ENCODE measurements around the gene SCYGR4. TPM values are rescaled to one million over a fixed set of nuclear protein-coding genes. Genes with fewer than 3 reads are reported as not detected.

The SCYGR4 gene
- polyA plus RNA-seq: 0.03 TPM
- long read RNA-seq, donor 1: 0 reads
- long read RNA-seq, donor 2: 0 reads
- long read RNA-seq, donor 3: 0 reads
- long read RNA-seq, donor 4: 0 reads
- long read RNA-seq, donor 5: 0 reads
- long read RNA-seq, donor 6: 0 reads
- long read RNA-seq, donor 7: 0 reads
- long read RNA-seq, donor 8: 0 reads
- long read RNA-seq, donor 9: 0 reads
- long read RNA-seq, donor 10: 0 reads
- long read RNA-seq, donor 11: 0 reads

- no peak within 1 kb of the TSS for H3K27ac ChIP-seq (ENCODE audit: low read length)
- no peak for DNase-seq
- WGBS (ENCODE audit: insufficient coverage, low lambda C conversion rate): 96% methylated on average over 4 of the region's 20 CpGs
- no peak within 1 kb of the TSS for H3K4me3 ChIP-seq (ENCODE audit: low read length)
- no peaks in the 10 kb centered on the region for H3K27me3 ChIP-seq (ENCODE audit: control insufficient read depth, insufficient read depth, low read length)
- H3K36me3 ChIP-seq (ENCODE audit: control insufficient read depth, insufficient read depth, low read length): no peaks in the 10 kb centered on the region
- no peaks in the 10 kb centered on the region for H3K4me1 ChIP-seq (ENCODE audit: control insufficient read depth, insufficient read depth, low read length)
- H3K9me3 ChIP-seq (ENCODE audit: control insufficient read depth, low read depth, low read length): peaks cover under 1% of the 10 kb centered on the region
Observed at GRCh38 chr2:227617316-227618230, at the start of gene SCYGR4. TSS of gene SCYGR4 (plus strand) at chr2:227617498. CDS start at chr2:227617498, 0 bp downstream.

GRCh38 chr2:227568852-227569169 is 48.5 kb upstream of the SCYGR4 start:
- H3K4me3 ChIP-seq (ENCODE audit: low read length): no peak overlapping the region
- no peaks in the 10 kb centered on the region for H3K9me3 ChIP-seq (ENCODE audit: control insufficient read depth, low read depth, low read length)
- WGBS (ENCODE audit: insufficient coverage, low lambda C conversion rate): no CpG with 5 or more reads among the region's 2 CpGs
- no peaks in the 10 kb centered on the region for H3K27me3 ChIP-seq (ENCODE audit: control insufficient read depth, insufficient read depth, low read length)
- H3K4me1 ChIP-seq (ENCODE audit: control insufficient read depth, insufficient read depth, low read length): no peaks in the 10 kb centered on the region
- no peak overlapping the region for H3K27ac ChIP-seq (ENCODE audit: low read length)
- no peak for DNase-seq
- peaks cover 2% of the 10 kb centered on the region for H3K36me3 ChIP-seq (ENCODE audit: control insufficient read depth, insufficient read depth, low read length)

GRCh38 chr2:227570615-227571014 is 46.7 kb upstream of the SCYGR4 start:
- DNase-seq: no peak
- Histone ChIP-seq H3K27me3 (ENCODE audit: control insufficient read depth, insufficient read depth, low read length) (no peaks in the 10 kb centered on the region), H3K9me3 (ENCODE audit: control insufficient read depth, low read depth, low read length) (no peaks in the 10 kb centered on the region), H3K4me1 (ENCODE audit: control insufficient read depth, insufficient read depth, low read length) (no peaks in the 10 kb centered on the region), H3K36me3 (ENCODE audit: control insufficient read depth, insufficient read depth, low read length) (peaks cover 2% of the 10 kb centered on the region), H3K27ac (ENCODE audit: low read length) (no peak overlapping the region), H3K4me3 (ENCODE audit: low read length) (no peak overlapping the region)
- WGBS (ENCODE audit: insufficient coverage, low lambda C conversion rate): 43% methylated on average over 1 of the region's 1 CpG

- Histone ChIP-seq H3K9me3 (ENCODE audit: control insufficient read depth, low read depth, low read length) (no peaks in the 10 kb centered on the region), H3K27ac (ENCODE audit: low read length) (no peak overlapping the region), H3K36me3 (ENCODE audit: control insufficient read depth, insufficient read depth, low read length) (no peaks in the 10 kb centered on the region), H3K4me3 (ENCODE audit: low read length) (no peak overlapping the region), H3K27me3 (ENCODE audit: control insufficient read depth, insufficient read depth, low read length) (no peaks in the 10 kb centered on the region), H3K4me1 (ENCODE audit: control insufficient read depth, insufficient read depth, low read length) (no peaks in the 10 kb centered on the region)
- DNase-seq: no peak
Observed at GRCh38 chr2:227576110-227576509, 41.2 kb upstream of the SCYGR4 start.

- Histone ChIP-seq H3K36me3 (ENCODE audit: control insufficient read depth, insufficient read depth, low read length) (no peaks in the 10 kb centered on the region), H3K27me3 (ENCODE audit: control insufficient read depth, insufficient read depth, low read length) (no peaks in the 10 kb centered on the region), H3K9me3 (ENCODE audit: control insufficient read depth, low read depth, low read length) (no peaks in the 10 kb centered on the region), H3K27ac (ENCODE audit: low read length) (no peak overlapping the region), H3K4me1 (ENCODE audit: control insufficient read depth, insufficient read depth, low read length) (no peaks in the 10 kb centered on the region), H3K4me3 (ENCODE audit: low read length) (no peak overlapping the region)
- DNase-seq: no peak
- WGBS (ENCODE audit: insufficient coverage, low lambda C conversion rate): 56% methylated on average over 1 of the region's 2 CpGs
Observed at GRCh38 chr2:227576812-227577211, 40.5 kb upstream of the SCYGR4 start.

GRCh38 chr2:227577555-227577954 is 39.7 kb upstream of the SCYGR4 start:
- DNase-seq: no peak
- Histone ChIP-seq H3K27me3 (ENCODE audit: control insufficient read depth, insufficient read depth, low read length) (no peaks in the 10 kb centered on the region), H3K9me3 (ENCODE audit: control insufficient read depth, low read depth, low read length) (peaks cover 4% of the 10 kb centered on the region), H3K4me3 (ENCODE audit: low read length) (no peak overlapping the region), H3K36me3 (ENCODE audit: control insufficient read depth, insufficient read depth, low read length) (no peaks in the 10 kb centered on the region), H3K4me1 (ENCODE audit: control insufficient read depth, insufficient read depth, low read length) (no peaks in the 10 kb centered on the region), H3K27ac (ENCODE audit: low read length) (no peak overlapping the region)
- WGBS (ENCODE audit: insufficient coverage, low lambda C conversion rate): 17% methylated on average over 1 of the region's 2 CpGs

- Histone ChIP-seq H3K36me3 (ENCODE audit: control insufficient read depth, insufficient read depth, low read length) (no peaks in the 10 kb centered on the region), H3K9me3 (ENCODE audit: control insufficient read depth, low read depth, low read length) (peaks cover 6% of the 10 kb centered on the region), H3K4me3 (ENCODE audit: low read length) (no peak overlapping the region), H3K27me3 (ENCODE audit: control insufficient read depth, insufficient read depth, low read length) (no peaks in the 10 kb centered on the region), H3K4me1 (ENCODE audit: control insufficient read depth, insufficient read depth, low read length) (no peaks in the 10 kb centered on the region), H3K27ac (ENCODE audit: low read length) (no peak overlapping the region)
- no CpG with 5 or more reads among the region's 2 CpGs for WGBS (ENCODE audit: insufficient coverage, low lambda C conversion rate)
- no peak for DNase-seq
Observed at GRCh38 chr2:227578642-227579041, 38.7 kb upstream of the SCYGR4 start.

- WGBS (ENCODE audit: insufficient coverage, low lambda C conversion rate): no CpG with 5 or more reads among the region's 1 CpG
- DNase-seq: no peak
Observed at GRCh38 chr2:227579791-227580190, 37.5 kb upstream of the SCYGR4 start.

GRCh38 chr2:227582369-227582768 is 34.9 kb upstream of the SCYGR4 start:
- H3K9me3 ChIP-seq (ENCODE audit: control insufficient read depth, low read depth, low read length): peaks cover 6% of the 10 kb centered on the region
- no peaks in the 10 kb centered on the region for H3K4me1 ChIP-seq (ENCODE audit: control insufficient read depth, insufficient read depth, low read length)
- no peak overlapping the region for H3K27ac ChIP-seq (ENCODE audit: low read length)
- H3K27me3 ChIP-seq (ENCODE audit: control insufficient read depth, insufficient read depth, low read length): no peaks in the 10 kb centered on the region
- H3K4me3 ChIP-seq (ENCODE audit: low read length): no peak overlapping the region
- DNase-seq: no peak
- H3K36me3 ChIP-seq (ENCODE audit: control insufficient read depth, insufficient read depth, low read length): no peaks in the 10 kb centered on the region

More at GRCh38 chr2:227579791-227580190, 37.5 kb upstream of the SCYGR4 start:
- Histone ChIP-seq H3K4me1 (ENCODE audit: control insufficient read depth, insufficient read depth, low read length) (no peaks in the 10 kb centered on the region), H3K27me3 (ENCODE audit: control insufficient read depth, insufficient read depth, low read length) (no peaks in the 10 kb centered on the region), H3K9me3 (ENCODE audit: control insufficient read depth, low read depth, low read length) (peaks cover 6% of the 10 kb centered on the region), H3K4me3 (ENCODE audit: low read length) (no peak overlapping the region), H3K27ac (ENCODE audit: low read length) (no peak overlapping the region), H3K36me3 (ENCODE audit: control insufficient read depth, insufficient read depth, low read length) (no peaks in the 10 kb centered on the region)

GRCh38 chr2:227592694-227593387 is 24.5 kb upstream of the SCYGR4 start:
- no peaks in the 10 kb centered on the region for H3K4me1 ChIP-seq (ENCODE audit: control insufficient read depth, insufficient read depth, low read length)
- H3K27ac ChIP-seq (ENCODE audit: low read length): no peak overlapping the region
- peaks cover 4% of the 10 kb centered on the region for H3K9me3 ChIP-seq (ENCODE audit: control insufficient read depth, low read depth, low read length)
- no peaks in the 10 kb centered on the region for H3K36me3 ChIP-seq (ENCODE audit: control insufficient read depth, insufficient read depth, low read length)
- WGBS (ENCODE audit: insufficient coverage, low lambda C conversion rate): no CpG with 5 or more reads among the region's 1 CpG
- no peak overlapping the region for H3K4me3 ChIP-seq (ENCODE audit: low read length)
- no peak for DNase-seq
- H3K27me3 ChIP-seq (ENCODE audit: control insufficient read depth, insufficient read depth, low read length): no peaks in the 10 kb centered on the region

Data from large intestine (tissue), 12 donors.